ENCODE results near the gene HTR3B. TPM values are rescaled to one million over a fixed set of nuclear protein-coding genes. Genes with fewer than 3 reads are reported as not detected.

The HTR3B gene
- total and polyA plus RNA-seq, 2 of the 4 experiments (the other 2 are of a cell fraction): not detected

- Histone ChIP-seq H3K27ac (ENCODE audit: insufficient read depth, low read length) (no peak overlapping the region), H4K5ac (ENCODE audit: low read depth, low read length) (no peak overlapping the region), H3K4me1 (ENCODE audit: control insufficient read depth, insufficient read depth, low read length) (no peaks in the 10 kb centered on the region), H4K91ac (ENCODE audit: insufficient read depth, low read depth, low read length) (no peak overlapping the region), H2AK9ac (replicated peaks; ENCODE audit: low read depth, low read length, poor library complexity) (no peak overlapping the region), H3K56ac (ENCODE audit: extremely low read depth, insufficient read depth, low read length) (no peak overlapping the region), H3K4me3 (ENCODE audit: insufficient read depth, low read depth, low read length) (no peak overlapping the region), H3K18ac (ENCODE audit: low read depth, low read length) (no peak overlapping the region), H2BK5ac (ENCODE audit: low read depth, low read length, poor library complexity, severe bottlenecking) (no peak overlapping the region), H2BK15ac (ENCODE audit: low read depth, low read length) (no peak overlapping the region), H2AK5ac (ENCODE audit: low read depth, low read length) (no peak overlapping the region), H3K23ac (ENCODE audit: low read depth, low read length) (no peak overlapping the region), H3K9me3 (ENCODE audit: control insufficient read depth, insufficient read depth, low read length) (no peaks in the 10 kb centered on the region), H3K14ac (replicated peaks; ENCODE audit: low read depth, low read length) (no peak overlapping the region), H3K79me1 (ENCODE audit: low read depth in 1 of 2, low read length in 2 of 2) (no peaks in the 10 kb centered on the region), H2BK120ac (ENCODE audit: low read depth, low read length) (no peak overlapping the region), H4K20me1 (ENCODE audit: insufficient read depth, low read length) (no peaks in the 10 kb centered on the region), H3K27me3 (ENCODE audit: control insufficient read depth, insufficient read depth, low read length) (no peaks in the 10 kb centered on the region; the same call in 1 of the 2 replicates), H3K9ac (ENCODE audit: low read depth, low read length) (no peak overlapping the region), H2BK20ac (ENCODE audit: low read depth, low read length) (no peak overlapping the region), H2AFZ (replicated peaks; ENCODE audit: low read length, poor library complexity) (no peak overlapping the region), H4K8ac (ENCODE audit: low read depth in 2 of 2, low read length in 2 of 2) (no peak overlapping the region), H3K4ac (ENCODE audit: low read depth, low read length) (no peak overlapping the region), H3K9me1 (ENCODE audit: insufficient read depth, low read length) (no peaks in the 10 kb centered on the region), H3K36me3 (ENCODE audit: control insufficient read depth, insufficient read depth, low read length) (no peaks in the 10 kb centered on the region), H3K4me2 (ENCODE audit: low read depth, low read length) (no peak overlapping the region)
- intact Hi-C loops (cut with micrococcal nuclease) (no loop called here), dilution Hi-C loops (cut with HindIII; ENCODE audit: low sequenced_read_pairs, unreplicated experiment) (no loop called here), in situ Hi-C loops (cut with MboI; ENCODE audit: low sequenced_read_pairs) (no loop called here)
- POLR2A ChIA-PET (ENCODE audit: unreplicated experiment): no interaction called here
- BruUV-seq (replicated peaks): no TSS peak
- TF ChIP-seq, protein P1, sequence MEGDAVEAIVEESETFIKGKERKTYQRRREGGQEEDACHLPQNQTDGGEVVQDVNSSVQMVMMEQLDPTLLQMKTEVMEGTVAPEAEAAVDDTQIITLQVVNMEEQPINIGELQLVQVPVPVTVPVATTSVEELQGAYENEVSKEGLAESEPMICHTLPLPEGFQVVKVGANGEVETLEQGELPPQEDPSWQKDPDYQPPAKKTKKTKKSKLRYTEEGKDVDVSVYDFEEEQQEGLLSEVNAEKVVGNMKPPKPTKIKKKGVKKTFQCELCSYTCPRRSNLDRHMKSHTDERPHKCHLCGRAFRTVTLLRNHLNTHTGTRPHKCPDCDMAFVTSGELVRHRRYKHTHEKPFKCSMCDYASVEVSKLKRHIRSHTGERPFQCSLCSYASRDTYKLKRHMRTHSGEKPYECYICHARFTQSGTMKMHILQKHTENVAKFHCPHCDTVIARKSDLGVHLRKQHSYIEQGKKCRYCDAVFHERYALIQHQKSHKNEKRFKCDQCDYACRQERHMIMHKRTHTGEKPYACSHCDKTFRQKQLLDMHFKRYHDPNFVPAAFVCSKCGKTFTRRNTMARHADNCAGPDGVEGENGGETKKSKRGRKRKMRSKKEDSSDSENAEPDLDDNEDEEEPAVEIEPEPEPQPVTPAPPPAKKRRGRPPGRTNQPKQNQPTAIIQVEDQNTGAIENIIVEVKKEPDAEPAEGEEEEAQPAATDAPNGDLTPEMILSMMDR (conservative IDR thresholded peaks at IDR 0.05; ENCODE audit: low read depth, low read length): no peak
- TF ChIP-seq BHLHE40 (IDR thresholded peaks at IDR 0.05; ENCODE audit: low read depth, low read length) (no peak), SMC3 (IDR thresholded peaks at IDR 0.05; ENCODE audit: low read depth, low read length) (no peak), MAFK (IDR thresholded peaks at IDR 0.05; ENCODE audit: low read depth, low read length) (no peak), RCOR1 (IDR thresholded peaks at IDR 0.05; ENCODE audit: insufficient replicate concordance, low read length) (no peak), POLR2A (IDR thresholded peaks at IDR 0.05; ENCODE audit: low read depth, low read length) (no peak), NFE2L2 (IDR thresholded peaks at IDR 0.05; ENCODE audit: low read depth, low read length) (no peak), RFX5 (IDR thresholded peaks at IDR 0.05; ENCODE audit: low read depth, low read length) (no peak), CEBPB (IDR thresholded peaks at IDR 0.05; ENCODE audit: low read depth, low read length) (no peak), FOS (IDR thresholded peaks at IDR 0.05; ENCODE audit: low read depth, low read length) (no peak), USF2 (IDR thresholded peaks at IDR 0.05; ENCODE audit: low read depth, low read length) (no peak), MXI1 (IDR thresholded peaks at IDR 0.05; ENCODE audit: borderline replicate concordance, low read depth, low read length) (no peak), ELK1 (IDR thresholded peaks at IDR 0.05; ENCODE audit: borderline replicate concordance, low read depth, low read length) (no peak), MAZ (IDR thresholded peaks at IDR 0.05; ENCODE audit: borderline replicate concordance, low read depth, low read length) (no peak), RAD21 (IDR thresholded peaks at IDR 0.05; ENCODE audit: low read length) (no peak), CHD1 (IDR thresholded peaks at IDR 0.05; ENCODE audit: low read depth, low read length) (no peak)
- ATAC-seq (ENCODE audit: low read depth): no peak
- DNase-seq: no peak
- CTCF ChIA-PET: no interaction called here
These were observed 77.7 kb downstream of the HTR3B start for GRCh38 chr11:113982306-113982705.
